ENCODE data around the gene DIPK1B. TPM values are rescaled to one million over a fixed set of nuclear protein-coding genes. Genes with fewer than 3 reads are reported as not detected.

DIPK1B gene
- total RNA-seq, 1 donor from 2014 or later = 22.4 TPM

DNA sequence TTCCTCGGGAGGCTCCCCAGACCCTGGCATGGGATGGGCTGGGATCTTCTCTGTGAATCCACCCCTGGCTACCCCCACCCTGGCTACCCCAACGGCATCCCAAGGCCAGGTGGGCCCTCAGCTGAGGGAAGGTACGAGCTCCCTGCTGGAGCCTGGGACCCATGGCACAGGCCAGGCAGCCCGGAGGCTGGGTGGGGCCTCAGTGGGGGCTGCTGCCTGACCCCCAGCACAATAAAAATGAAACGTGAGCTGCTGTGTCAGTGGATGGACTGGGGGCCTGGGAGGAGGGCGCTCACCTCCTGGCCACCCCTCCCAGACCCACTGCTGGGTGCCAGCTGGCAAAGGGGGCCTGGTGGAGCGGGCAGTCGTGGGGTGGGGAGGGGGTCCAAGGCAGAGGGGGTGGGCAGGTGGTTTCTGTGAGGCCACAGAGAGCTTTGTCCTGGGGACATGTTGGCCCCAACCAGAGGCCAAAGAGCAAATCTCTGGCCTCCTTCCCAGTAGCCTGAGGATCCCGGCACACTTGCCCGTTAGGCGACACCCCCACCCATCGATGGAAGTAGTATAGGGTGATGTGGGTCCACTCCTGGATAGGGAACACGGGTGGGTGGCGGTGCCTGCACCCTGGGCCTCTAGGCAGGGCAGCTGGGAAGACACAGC is 39.8 kb upstream of the DIPK1B start:
- Mint-ChIP-seq H3K27me3 (ENCODE audit: low read depth, unreplicated experiment) (no peaks in the 10 kb centered on the region), H3K4me3 (ENCODE audit: unreplicated experiment) (no peak overlapping the region), H3K27ac (ENCODE audit: unreplicated experiment) (no peak overlapping the region), H3K36me3 (ENCODE audit: low read depth, unreplicated experiment) (no peaks in the 10 kb centered on the region), H3K9me3 (ENCODE audit: unreplicated experiment) (no peaks in the 10 kb centered on the region), H3K4me1 (ENCODE audit: low read depth, unreplicated experiment) (no peaks in the 10 kb centered on the region)
- H3K79me2 ChIP-seq (ENCODE audit: insufficient read depth, low read length) = no peaks in the 10 kb centered on the region
- H3K9ac ChIP-seq (ENCODE audit: low read length) = no peak overlapping the region
- H4K20me1 ChIP-seq (ENCODE audit: insufficient read depth, low read length) = peaks cover under 1% of the 10 kb centered on the region
- no peaks in the 10 kb centered on the region for H3K9me3 ChIP-seq (ENCODE audit: insufficient read depth, low read depth, low read length)
- no peak overlapping the region for H3K4me2 ChIP-seq (ENCODE audit: low read length)
- H3K4me1 ChIP-seq (ENCODE audit: insufficient read depth, low read length) = no peaks in the 10 kb centered on the region
- no peaks in the 10 kb centered on the region for H3K36me3 ChIP-seq (ENCODE audit: insufficient read depth, low read length)
- TF ChIP-seq, protein P1, sequence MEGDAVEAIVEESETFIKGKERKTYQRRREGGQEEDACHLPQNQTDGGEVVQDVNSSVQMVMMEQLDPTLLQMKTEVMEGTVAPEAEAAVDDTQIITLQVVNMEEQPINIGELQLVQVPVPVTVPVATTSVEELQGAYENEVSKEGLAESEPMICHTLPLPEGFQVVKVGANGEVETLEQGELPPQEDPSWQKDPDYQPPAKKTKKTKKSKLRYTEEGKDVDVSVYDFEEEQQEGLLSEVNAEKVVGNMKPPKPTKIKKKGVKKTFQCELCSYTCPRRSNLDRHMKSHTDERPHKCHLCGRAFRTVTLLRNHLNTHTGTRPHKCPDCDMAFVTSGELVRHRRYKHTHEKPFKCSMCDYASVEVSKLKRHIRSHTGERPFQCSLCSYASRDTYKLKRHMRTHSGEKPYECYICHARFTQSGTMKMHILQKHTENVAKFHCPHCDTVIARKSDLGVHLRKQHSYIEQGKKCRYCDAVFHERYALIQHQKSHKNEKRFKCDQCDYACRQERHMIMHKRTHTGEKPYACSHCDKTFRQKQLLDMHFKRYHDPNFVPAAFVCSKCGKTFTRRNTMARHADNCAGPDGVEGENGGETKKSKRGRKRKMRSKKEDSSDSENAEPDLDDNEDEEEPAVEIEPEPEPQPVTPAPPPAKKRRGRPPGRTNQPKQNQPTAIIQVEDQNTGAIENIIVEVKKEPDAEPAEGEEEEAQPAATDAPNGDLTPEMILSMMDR (IDR thresholded peaks at IDR 0.05; ENCODE audit: insufficient read depth, low read depth, low read length) = no peak
- TF ChIP-seq EZH2 (IDR thresholded peaks at IDR 0.05; ENCODE audit: insufficient read depth, low read length) = no peak
- no peak overlapping the region for H3K27ac ChIP-seq (ENCODE audit: low read depth, low read length)
- FAIRE-seq (no peak), DNase-seq (ENCODE audit: low read depth) (no peak)
- H2AFZ ChIP-seq (ENCODE audit: low read depth, low read length) = no peak overlapping the region
- H3K4me3 ChIP-seq (ENCODE audit: insufficient read depth, low read depth, low read length) = no peak overlapping the region
- no peaks in the 10 kb centered on the region for H3K27me3 ChIP-seq (ENCODE audit: insufficient read depth, low read length)

DNA sequence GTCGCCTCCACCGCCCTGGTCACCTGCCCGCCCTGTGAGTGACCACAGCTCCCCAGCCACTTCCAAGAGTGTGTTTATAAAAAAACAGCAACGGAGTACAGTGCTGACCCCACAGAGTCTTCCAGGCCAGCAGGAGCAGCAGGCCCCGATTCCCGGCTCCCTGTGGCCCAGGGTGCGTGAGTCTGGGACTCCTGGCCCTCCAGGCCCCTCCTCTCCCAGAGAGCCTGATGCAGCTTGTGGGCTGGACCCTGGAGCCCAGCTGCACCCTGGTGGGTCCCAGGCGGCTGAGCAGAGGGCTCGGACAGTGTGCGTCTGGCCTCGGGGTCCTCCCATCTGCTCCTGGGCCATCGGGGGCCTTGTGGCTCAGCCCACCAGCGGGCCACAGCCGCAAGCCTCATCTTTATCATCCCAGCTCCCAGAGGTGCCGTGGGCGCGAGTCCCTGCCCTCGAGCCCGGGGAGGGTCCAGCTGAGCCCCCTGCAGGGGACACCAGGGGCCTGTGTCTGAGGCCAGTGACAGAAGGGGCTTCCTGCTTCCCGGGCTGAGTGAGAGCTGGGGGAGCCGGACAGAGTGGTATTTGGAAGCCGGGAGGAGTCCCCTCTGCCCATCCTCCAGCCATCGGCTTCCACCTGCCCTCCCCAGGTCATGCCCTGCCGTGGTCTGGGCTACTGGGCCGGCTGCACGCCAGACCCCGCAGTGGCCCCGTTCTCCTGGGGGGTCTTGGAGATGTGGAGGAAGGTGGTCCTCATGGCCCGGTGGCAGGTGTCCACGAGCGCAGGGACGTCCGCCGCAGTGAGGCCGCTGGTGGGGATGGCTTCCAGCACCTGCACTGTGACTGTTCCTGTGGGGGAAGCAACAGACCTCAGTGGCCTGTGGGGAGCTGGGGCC is 39.0 kb upstream of the DIPK1B start:
- no peaks in the 10 kb centered on the region for H3K9me3 ChIP-seq (ENCODE audit: insufficient read depth, low read depth, low read length)
- H3K27ac Mint-ChIP-seq (ENCODE audit: unreplicated experiment) = no peak overlapping the region
- no peak overlapping the region for H3K4me3 Mint-ChIP-seq (ENCODE audit: unreplicated experiment)
- H3K36me3 ChIP-seq (ENCODE audit: insufficient read depth, low read length) = no peaks in the 10 kb centered on the region
- FAIRE-seq (no peak), DNase-seq (ENCODE audit: low read depth) (no peak)
- no peaks in the 10 kb centered on the region for H3K27me3 Mint-ChIP-seq (ENCODE audit: low read depth, unreplicated experiment)
- H3K27ac ChIP-seq (ENCODE audit: low read depth, low read length) = no peak overlapping the region
- H4K20me1 ChIP-seq (ENCODE audit: insufficient read depth, low read length) = peaks cover 8% of the 10 kb centered on the region
- no peaks in the 10 kb centered on the region for H3K27me3 ChIP-seq (ENCODE audit: insufficient read depth, low read length)
- H3K79me2 ChIP-seq (ENCODE audit: insufficient read depth, low read length) = no peaks in the 10 kb centered on the region
- H3K36me3 Mint-ChIP-seq (ENCODE audit: low read depth, unreplicated experiment) = no peaks in the 10 kb centered on the region
- no peak overlapping the region for H3K4me2 ChIP-seq (ENCODE audit: low read length)
- H2AFZ ChIP-seq (ENCODE audit: low read depth, low read length) = no peak overlapping the region
- no peak overlapping the region for H3K4me3 ChIP-seq (ENCODE audit: insufficient read depth, low read depth, low read length)
- TF ChIP-seq, protein P1 (IDR thresholded peaks at IDR 0.05; ENCODE audit: insufficient read depth, low read depth, low read length) = no peak
- no peak for TF ChIP-seq EZH2 (IDR thresholded peaks at IDR 0.05; ENCODE audit: insufficient read depth, low read length)
- H3K4me1 ChIP-seq (ENCODE audit: insufficient read depth, low read length) = no peaks in the 10 kb centered on the region
- H3K4me1 Mint-ChIP-seq (ENCODE audit: low read depth, unreplicated experiment) = no peaks in the 10 kb centered on the region
- no peaks in the 10 kb centered on the region for H3K9me3 Mint-ChIP-seq (ENCODE audit: unreplicated experiment)
- H3K9ac ChIP-seq (ENCODE audit: low read length) = no peak overlapping the region

Data from astrocyte (in vitro differentiated cells and primary cell).